Raji (cell line): Measurements from ENCODE around the gene MLLT1.

ENCODE experiments used
- POLR2A ChIP-seq: IDR thresholded peaks from 2 replicates; pipeline ENCODE4 v1.6.1; 2011; ENCODE audit warnings: low read depth, low read length, control low read depth; ENCODE audit not compliant: insufficient read depth

Gene MLLT1

DNA sequence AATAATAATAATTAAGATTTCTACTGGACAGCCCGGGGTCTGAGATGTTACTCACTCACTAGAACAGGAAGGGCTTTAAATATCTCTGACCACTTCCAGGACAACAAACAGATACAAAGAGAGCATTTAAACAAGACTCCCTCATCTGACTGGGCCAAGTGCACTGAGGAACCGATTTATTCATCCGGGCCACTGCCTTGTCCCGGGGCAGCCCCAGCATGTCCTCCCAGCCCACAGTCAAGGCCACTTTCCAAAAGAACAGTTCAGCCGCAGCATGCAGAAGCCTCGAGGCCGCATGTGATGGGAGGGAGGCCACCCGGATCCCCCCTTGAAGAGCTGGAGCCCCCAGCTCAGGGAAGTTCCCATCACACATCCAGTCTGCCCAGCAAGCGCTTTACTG lies 30.5 kb downstream of the MLLT1 start:
- TF ChIP-seq POLR2A: no peak

DNA sequence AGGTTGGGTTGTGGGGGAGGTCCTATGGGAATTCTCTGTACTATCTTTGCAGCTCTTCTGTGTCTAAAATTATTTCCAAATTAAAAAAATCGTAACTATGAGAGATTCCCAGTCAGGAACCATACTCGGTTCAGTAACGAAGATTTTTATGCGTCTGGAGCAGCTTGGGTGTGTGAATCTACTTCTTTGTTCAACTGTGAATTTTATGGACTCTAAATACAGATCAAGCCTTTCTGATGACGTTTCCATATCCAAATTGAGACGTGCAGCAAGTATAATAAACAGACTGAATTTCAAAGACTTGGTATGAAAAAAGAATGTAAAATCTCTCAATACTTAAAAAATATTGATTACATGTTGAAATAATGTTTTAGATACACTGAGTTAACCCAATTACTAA lies 30.9 kb downstream of the MLLT1 start:
- TF ChIP-seq POLR2A: no peak

DNA sequence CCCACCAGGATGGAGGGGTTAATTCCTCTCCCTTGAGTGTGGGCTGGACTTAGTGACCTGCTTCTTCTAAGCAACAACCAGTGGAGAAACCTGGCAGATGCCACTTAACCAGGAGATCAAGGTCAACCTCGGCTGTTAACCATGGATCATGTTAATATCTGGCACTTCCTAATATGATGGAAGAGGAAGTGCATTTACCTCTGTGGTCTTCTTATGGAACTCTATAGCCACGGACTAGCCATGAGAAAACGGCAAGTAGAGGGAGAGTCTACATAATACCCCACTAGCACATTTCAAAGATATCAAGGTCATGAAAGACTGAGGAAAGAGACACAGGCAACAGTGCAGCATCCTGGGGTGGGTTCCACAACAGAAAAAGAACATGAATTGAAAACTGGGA lies 31.4 kb downstream of the MLLT1 start:
- no peak for TF ChIP-seq POLR2A

DNA sequence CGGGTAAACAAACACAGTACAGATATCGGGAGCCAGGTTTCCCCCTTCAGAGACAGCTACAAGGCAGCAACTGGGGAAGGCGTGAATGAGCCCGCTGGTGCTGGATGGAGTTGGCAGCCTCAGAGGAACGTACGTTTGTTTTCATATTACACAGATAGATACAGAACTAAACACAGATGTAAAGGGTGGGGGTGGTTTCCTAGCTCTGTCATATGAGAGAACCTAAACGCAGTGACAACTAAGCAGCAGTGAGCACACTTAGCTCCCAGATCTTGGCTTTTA lies 32.8 kb downstream of the MLLT1 start:
- no peak for TF ChIP-seq POLR2A

DNA sequence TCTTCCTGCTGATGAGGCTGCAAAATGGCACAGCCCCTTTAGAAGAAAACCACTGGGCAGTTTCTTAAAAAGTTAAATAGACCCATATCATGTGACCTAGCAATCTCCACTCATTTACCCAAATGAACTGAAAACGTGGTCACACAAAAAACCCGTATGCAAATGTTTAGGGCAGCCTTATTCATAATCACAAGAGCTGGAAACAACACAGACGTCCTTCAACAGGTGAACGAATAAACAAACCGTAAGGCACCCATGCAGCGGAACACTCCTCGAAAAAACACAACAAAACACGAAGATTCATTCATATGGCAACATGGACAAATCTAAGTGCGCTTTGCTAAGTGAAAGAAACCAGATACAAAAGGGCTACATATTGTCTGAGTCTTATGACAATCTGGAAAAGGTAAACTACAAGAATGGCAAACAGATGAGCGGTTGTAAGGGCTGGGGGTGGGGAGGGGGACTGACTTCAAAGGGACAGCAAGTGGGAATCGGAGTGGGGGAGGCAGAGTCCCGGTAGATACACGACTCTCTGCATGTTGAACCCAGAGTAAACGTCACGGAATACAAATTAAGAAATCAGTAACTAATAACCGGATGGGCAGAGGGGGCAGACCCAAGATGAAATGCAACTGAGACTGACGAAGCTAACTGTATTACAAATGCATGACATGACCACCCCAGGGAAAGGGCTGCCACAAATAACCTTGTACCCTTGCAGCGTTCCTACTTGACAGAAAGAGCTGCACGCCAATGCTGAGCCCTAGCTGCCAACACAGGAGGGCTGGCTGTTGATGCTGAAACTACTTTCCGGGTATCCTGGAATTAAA lies 33.4 kb downstream of the MLLT1 start:
- TF ChIP-seq POLR2A: no peak

DNA sequence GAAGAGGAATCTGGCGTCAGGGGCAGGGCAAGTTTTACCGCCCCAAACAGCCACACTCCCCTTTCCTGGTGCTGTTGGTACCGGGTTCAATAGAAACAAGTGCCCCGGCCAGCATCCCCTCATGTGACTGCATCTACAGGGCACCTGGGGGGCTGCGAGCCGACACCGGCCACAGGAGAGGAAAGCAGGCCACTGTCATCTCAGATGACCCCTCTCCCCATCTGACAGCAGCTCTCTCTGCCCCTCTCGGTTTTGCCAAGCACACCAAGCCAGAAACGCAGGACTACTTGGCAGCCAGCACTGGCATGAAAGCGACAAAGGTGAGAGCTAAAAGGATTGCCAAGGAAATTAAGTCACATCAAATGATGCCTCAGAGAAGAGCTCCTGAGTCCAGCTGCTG lies 37.1 kb downstream of the MLLT1 start:
- no peak for TF ChIP-seq POLR2A

DNA sequence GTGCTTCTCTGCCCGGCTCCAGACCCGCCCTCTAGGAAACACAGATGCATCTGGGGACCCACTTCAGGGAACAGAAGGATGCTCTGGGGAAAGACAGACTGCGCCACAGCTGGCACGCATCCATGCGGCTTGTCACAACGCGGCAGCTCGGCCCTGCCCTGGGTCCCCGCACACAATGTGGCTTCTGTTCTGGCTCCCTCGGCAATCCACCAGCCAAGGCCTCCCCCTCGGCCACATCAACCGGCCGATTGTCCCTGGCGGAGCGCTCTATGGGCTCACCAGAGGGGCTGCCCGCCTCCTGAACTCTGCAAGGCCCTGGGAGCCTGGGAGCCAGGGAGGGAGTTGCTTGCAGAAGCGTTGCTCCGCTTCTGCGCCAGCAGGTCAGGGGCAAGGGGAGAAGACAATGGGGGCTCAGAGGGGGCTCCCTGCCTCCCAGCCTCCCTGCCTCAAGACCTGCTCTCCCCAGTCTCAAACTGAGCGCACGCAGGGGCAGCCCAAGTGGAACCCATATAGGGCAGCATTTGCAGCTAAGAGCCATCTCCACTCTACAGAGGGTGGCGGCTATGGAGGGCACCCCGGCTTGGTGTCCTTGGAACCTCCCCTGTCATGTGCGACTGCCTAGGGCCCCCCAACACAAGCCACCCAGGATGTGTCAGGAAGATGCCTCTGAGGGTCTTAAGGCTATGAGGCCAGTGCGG lies 37.9 kb downstream of the MLLT1 start:
- no peak for TF ChIP-seq POLR2A

DNA sequence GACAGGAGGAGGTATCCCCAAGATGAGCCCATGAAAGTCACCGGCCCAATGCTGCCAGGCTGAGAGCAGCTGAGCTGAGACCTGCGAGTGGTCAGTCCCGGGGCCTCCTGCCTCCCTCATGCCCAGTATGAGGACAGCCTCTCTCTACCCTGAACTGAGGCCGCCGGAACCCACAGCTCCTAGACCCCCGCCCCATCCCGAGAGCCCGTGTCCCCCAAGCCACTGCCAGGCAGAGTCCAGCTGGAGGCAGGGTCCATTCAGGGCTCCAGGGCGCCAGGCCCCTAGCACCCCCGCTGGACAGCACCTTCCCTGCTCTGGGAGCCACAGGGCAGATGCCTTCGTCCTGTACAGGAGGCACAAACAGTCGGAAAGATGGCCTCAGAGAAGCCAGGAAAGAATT lies 38.7 kb downstream of the MLLT1 start:
- TF ChIP-seq POLR2A: no peak

DNA sequence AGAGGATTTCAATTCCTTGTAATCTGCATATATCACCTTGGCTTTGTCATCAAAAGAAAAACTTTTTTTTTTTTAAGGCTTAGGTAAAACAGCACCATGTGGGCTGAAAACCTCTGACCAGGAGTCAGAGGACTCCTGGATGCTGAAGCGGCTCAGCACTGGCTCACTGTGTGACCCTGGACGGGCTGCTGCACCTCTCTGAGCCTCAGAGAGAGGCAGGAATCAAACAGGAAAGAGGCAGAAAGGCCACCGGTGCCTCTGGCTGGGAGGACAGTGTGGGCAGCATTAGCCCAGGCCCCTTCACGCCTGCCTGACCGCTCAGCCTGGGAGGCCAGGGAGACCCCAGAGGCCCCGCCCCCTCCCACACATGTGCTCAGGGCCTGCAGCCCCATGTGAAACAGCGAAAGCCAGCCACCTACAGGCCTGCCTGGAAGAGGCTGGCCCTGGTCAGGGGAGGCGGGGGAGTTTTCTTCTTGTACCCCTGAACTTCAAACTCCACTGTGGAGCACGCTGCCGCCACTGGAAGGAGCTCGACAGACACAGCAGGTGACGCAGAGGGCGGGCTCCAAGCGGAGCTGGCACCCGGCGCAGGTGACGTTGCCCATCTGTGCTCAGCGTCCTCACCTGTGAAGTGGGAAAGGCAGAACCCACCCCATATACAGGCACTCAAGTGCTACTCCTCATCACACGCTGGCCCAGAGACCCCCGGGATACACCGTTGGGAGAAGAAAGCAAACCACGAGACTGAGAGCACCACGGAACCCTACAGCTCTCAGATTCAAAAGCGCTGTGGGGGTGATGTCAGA lies 39.7 kb downstream of the MLLT1 start:
- TF ChIP-seq POLR2A: no peak

DNA sequence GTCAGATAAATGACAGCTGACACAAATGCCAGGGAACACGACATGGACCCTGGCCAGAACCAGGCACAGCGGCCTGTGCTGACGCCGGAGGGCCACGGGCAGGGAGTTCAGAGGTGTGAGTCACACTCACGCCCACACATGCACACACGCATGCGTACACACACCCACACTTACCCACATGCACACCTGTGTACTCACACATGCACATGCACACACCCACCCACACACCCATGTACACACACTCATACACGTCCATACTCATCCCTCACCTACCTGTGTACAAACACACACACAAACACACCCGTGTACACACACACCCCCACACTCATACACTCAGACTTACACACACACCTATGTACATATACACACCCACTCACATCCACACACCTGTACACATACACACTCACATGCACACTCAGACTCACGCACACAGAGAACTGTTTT lies 40.4 kb downstream of the MLLT1 start:
- TF ChIP-seq POLR2A: no peak

DNA sequence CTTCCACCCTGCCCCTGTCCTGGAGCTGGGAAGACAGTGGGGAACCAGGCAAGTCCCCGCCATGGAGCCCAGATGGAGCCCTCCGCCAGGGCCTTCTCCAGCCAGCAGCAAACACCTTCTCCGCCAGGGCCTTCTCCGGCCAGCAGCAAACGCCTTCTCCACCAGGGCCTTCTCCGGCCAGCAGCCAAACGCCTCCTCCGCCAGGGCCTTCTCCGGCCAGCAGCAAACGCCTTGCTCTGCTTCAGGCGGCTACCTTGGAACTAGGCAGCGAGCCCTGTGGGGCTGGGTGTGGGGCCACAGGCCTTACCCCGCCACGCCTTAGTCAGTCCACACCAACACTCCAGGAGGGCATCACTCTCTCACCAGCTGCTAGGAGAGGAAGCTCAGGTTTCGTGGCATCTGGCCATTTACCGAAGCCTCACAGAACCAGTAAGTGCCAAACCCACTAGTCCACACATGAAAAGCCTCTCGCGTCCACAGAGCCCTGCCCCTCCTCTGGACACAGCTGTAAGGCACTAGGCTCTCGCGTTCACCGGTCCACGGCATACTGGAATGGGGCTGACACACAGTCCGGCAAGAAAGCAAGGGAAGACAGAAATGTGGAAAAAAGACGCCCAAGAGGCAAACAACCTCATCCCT lies 41.0 kb downstream of the MLLT1 start:
- TF ChIP-seq POLR2A: no peak

DNA sequence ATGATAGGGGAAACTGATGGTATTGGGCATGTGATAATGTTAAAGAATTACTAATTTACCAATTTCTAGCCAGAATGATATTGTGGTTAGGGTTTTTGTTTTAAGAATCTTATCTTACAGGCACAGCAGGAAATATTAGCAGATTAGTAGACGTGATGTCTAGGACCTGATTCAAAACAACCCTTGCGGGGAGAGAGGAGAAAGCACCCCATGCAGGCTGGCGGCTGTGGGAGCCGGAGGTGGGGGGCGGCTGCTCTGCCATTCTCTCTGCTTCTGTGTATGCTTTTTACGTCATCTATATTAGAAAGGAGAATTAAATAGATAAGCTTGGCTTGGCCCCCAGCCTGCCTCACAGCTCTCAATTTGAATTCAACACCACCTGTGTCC lies 41.5 kb downstream of the MLLT1 start:
- TF ChIP-seq POLR2A: no peak

DNA sequence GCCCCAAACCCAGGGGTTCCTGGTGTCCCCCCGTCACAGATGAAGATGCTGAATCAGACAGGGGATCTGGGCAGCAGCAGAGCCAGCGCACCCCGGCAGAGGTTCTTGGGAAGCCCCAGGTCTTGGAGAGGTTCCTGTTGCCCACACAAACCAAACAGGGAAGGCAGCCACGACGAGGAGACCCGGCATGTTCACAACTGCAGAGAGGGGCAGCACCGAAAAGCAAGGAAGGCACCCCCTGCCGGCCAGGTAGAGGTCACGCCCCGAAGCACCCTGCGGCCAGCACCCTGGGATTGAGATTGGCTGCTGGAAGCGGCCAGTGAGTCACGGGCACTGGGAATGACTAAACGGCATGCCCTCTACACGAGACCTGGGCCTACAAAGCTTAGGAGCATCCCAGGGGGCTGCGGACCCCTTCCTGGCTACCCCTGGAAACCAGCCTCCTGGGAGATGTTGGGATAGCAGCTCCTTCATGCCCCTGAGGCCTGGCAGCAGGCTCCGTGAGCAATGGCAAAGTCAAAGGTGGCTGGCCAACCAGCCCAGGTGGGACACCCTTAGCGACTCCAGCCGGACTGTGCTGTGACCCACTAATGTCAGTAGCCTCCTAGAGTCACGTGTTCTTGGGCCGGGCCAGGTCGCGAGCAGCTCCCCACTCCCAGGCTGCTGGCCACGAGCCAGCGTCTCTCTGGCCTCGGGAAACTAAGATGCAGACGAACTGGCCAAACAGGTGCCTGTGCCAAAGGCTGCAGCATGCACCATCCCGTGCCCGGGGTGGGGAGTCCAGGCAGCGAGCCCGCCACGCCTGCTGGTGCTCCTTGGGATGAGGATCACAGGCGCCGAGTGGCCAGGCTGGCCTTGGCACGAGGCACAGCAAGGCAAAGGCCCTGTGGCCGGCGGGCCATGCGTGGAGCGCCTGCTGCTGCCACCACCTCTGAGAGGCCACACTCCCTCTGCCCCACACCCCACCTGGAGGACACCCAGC lies 43.2 kb downstream of the MLLT1 start:
- no peak for TF ChIP-seq POLR2A
